HG03064 (cell line): Measurements from ENCODE around the gene FAR1.
"Not testable (repeated sequence)": the region's sequence is repeated elsewhere in the genome, so short reads cannot be mapped to it uniquely, and the experiment has no call there.

Source experiments
- ATAC-seq: cut with Tn5 transposase; IDR thresholded peaks from one replicate; pipeline ENCODE4 v1.9.1; 2021; ENCODE audit warnings: low read depth; ENCODE audit not compliant: unreplicated experiment

Gene FAR1

DNA sequence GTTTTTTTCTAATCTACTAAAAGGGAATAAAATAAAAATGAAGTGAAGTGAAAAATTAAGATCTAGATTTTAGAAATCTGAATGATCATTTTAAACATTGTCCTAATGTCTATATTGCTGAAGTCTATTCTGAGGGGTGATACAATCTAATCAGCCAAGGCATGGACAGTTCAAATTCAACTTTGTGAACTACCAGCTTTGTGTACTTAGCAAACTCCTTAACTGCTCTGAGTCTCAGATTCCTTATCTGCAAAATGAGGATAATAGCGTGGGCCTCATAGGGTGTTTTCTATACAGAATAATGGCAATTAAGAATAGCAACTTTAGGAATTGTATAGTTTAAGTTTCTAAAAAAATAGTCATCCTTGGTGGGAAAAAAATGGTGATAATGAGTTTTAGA lies 31.4 kb downstream of the FAR1 start:
- no peak for ATAC-seq

DNA sequence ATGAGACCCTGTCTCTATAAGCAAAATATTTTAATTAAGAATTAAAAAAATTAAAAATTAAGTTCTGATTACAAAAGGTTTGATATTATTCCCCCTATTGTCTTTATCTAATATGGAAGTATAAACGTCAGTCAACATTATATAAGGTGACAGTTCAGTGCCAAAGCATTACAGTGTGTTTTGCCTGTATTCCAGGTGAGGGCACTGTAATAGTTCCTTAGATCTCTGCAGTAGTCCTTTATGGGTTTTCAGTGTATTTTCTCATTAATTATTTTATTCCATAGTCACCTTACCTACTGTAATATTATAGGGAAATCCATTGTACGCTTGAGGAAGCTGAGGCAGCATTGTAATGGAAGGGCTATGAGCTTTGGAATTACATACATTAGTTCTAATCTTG lies 33.0 kb downstream of the FAR1 start:
- ATAC-seq, result no peak

- ATAC-seq, result no peak
These were observed 33.6 kb downstream of the FAR1 start for GRCh38 chr11:13702071-13702470.

- ATAC-seq, result no peak
These were observed 37.2 kb downstream of the FAR1 start for GRCh38 chr11:13705710-13706109.

DNA sequence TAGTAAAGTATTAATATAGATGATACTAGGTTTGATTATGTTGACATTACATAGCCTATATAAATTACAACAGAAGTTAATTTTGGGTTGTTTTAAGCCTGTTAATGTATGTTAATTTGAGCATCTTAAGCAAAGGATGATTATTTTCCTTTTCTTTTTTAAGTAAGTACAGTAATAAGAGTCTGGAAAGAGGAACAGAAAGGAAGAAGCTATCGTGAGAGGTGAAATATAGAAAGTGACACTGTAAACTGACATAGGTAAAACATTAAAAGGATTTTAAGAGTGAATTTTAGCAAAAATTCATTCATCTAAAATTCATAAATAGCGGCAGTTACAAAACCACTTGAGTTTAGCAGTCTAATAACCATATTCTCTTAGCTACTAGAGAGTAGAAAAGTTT lies 45.5 kb downstream of the FAR1 start:
- no peak for ATAC-seq

DNA sequence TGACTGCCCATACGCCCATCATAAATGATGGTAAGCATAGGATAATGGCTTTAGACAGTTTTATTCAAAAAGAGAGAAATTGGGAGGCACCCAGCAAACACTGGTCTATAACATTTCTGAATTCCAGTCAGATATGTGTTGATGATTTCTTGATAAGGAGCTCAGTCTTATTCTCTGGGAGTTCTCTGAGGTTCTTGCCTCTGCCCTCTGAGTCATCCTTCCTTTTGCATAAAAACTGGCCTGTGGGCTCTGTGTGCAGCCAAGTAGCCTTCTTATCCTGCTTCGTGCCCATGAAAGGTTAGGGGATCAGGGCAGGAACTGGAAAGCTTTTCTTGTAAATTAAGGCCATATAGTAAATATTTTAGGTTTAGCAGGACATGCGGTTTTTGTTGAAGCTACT lies 48.9 kb downstream of the FAR1 start:
- no peak for ATAC-seq

GRCh38 chr11:13718394-13718793 lies 49.9 kb downstream of the FAR1 start:
- ATAC-seq, result no peak

GRCh38 chr11:13720940-13721339 lies 52.5 kb downstream of the FAR1 start:
- no peak for ATAC-seq

GRCh38 chr11:13721760-13722159 lies 53.3 kb downstream of the FAR1 start:
- ATAC-seq, result no peak

DNA sequence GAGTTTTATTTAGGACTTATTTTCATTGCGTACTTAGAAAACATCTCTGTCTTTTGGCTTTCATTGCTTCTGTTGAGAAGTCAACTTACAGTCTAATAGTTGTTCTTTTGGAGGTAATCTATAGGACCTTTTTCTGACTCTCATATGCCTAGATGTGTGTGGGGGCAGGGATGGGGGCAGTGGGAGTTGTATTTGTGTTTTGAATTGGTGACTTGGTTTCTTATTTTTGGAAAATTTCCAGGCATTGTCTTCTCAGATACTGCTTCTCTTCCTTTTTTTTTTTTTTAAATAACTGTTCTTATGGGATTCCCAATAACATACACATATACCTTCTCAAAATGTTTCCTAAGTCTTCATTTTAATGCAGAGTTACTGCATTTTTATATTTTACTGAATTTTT lies 58.0 kb downstream of the FAR1 start:
- ATAC-seq, result no peak

GRCh38 chr11:13728076-13728475 lies 59.6 kb downstream of the FAR1 start:
- no peak for ATAC-seq

DNA sequence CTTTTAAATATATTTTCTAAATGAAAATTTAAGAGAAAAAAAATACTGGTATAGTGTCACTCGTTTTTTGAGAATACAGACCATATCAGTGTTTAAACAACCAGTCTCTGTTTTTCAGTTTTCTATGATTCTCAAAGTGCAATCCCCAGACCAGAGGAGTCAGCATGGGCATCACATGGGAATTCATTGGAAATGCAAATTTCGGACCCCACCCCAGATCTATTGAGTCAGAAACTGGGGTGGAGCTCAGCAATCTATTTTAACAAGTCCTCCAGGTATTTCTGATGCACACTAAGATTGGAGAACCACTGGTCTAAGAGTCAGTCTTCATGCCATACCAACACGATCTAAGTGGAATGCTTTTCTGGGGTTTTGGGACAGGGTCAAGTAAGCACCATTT lies 66.1 kb downstream of the FAR1 start:
- ATAC-seq, result no peak

DNA sequence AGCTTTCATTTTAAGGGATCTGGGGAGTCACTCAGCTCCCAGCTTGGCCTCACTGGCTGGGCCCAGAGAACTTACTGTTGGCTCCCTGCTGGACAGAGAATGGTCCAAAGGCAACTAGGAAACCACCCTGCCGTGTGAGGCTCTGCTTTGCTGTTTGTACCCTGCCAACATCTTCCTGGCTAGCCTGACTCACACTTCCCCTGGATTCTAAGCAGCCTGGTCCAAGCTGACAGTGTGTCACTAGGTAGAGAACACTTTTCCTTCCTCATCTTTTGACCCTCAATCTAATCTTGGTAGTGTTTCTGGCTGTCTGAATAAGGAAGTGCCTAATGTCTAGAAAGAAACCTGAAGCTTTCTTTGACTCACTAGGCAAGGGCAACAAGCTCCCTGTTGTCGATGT lies 76.7 kb downstream of the FAR1 start:
- ATAC-seq, result no peak

GRCh38 chr11:13753316-13753715 lies 84.8 kb downstream of the FAR1 start:
- not testable (repeated sequence) for ATAC-seq

GRCh38 chr11:13759050-13759449 lies 90.6 kb downstream of the FAR1 start:
- no peak for ATAC-seq

DNA sequence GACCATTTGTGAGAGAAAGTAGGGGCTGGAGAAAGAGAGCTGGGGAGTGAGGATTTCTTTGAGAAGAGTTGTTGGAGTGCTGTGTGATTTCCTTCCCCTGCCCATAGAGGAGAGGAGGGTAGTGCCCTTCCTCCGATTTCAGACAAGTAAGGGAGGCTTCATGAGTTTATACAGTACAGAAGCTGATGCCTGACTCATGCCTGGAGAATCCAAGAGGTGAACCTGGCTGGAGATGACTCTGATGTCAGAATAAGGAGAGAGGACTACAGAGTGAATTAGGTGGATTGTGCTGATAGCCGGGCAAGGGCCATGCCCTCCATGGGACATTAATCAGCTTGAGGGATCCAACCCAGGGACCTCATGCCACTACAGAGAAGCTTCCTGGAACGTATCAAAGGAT lies 91.6 kb downstream of the FAR1 start:
- no peak for ATAC-seq

DNA sequence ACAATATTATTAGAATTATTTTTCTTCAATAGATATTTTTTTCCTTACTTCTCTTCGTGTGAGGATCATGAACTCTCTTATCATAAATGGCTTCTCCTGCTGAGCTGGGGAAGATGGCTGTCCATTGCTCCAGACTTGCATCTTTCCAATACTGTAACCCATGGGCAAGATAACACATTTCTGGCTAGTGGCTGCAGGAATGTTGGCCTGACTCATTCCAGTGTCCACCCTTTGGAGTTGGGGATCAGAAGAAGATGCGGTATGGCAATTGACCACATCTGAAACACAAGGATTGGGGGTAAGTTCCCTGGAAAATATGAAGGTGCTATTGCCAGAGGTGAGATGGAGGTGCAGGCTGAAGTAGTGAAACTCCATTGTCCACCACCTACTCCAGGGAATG lies 92.8 kb downstream of the FAR1 start:
- ATAC-seq, result no peak

GRCh38 chr11:13761716-13762115 lies 93.2 kb downstream of the FAR1 start:
- ATAC-seq, result no peak

DNA sequence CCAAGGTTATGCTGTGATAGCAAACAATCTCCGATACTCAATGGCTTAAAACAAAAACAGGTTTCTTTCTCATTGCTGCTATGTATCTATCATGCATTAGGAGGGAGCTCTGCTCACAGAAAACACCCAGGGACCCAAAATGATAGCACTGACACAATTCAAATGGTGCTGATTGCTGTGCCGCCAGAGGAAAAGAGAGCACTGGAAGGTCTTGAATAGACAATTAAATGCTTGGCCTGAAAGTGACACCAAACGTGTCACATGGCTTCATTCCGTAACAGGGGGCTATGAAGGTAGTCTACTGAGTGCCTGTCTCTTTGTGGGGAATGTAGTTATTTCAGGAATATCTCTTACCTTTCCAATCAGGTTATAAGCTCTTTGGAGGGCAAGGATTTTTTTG lies 94.2 kb downstream of the FAR1 start:
- no peak for ATAC-seq

GRCh38 chr11:13763341-13763740 lies 94.9 kb downstream of the FAR1 start:
- ATAC-seq, result no peak

DNA sequence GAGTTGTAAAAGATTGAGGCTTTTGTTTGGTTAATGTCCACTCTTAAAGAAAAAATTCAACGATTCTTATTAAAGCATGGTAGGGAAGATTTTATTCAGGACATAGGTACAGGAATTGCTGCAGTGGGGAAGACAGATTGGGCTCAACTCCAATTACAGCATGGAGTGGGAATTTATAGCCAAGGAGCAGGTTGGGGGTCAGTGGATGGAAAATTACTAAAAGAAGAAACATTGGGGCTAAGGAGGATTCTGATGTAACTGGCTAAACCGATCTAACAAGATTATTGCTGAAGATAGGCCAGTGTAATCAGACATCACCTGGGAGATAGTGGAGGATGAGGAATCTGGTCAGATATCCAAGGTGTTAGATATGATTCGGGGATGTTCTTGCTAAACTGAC lies 97.4 kb downstream of the FAR1 start:
- ATAC-seq, result no peak

DNA sequence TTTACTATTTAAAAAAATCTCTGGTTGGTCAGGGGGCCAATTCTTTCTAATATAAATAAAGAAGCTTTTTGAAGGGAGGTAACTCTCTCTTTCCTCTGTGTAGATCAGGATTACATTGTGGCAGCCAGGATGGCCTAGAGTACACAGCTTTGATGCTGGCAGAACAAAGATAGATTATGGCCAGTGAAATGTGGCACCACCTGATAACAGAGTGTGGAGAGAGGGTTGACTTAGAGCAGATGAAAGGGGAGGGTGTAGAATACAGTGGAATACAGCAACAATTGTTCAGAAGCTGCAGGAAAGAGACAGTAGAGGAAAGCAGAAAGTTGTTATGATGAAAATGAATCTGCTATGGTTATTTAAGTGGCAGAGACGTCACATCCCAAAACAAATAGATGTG lies 99.0 kb downstream of the FAR1 start:
- ATAC-seq, result no peak

- ATAC-seq, result no peak
These were observed 100.7 kb downstream of the FAR1 start for GRCh38 chr11:13769188-13769587.

- no peak for ATAC-seq
These were observed 102.7 kb downstream of the FAR1 start for GRCh38 chr11:13771151-13771550.
